Thyroid gland (tissue), 4 donors: ENCODE data around the gene HEATR9.

Experiments
- POLR2A ChIP-seq, 2 donors: fragments of 450-650 bp; IDR thresholded peaks; one replicate each; pipeline ENCODE4 v1.6.1; 2017; ENCODE audit warnings: antibody characterized with exemption in 2 of 2, mild to moderate bottlenecking in 2 of 2, moderate library complexity in 1 of 2
- TF ChIP-seq, protein P1 (sequence below), 6 experiments: fragments of 200-600 bp in 3 of 6; fragments of 450-650 bp in 3 of 6; sonication (generic) in 3 of 6; IDR thresholded peaks; one replicate each; pipeline ENCODE4 v1.5.1; 2016 to 2019; ENCODE audit warnings: antibody characterized with exemption in 6 of 6, mild to moderate bottlenecking in 2 of 6, inconsistent platforms in 1 of 6, moderate library complexity in 1 of 6

DNA sequence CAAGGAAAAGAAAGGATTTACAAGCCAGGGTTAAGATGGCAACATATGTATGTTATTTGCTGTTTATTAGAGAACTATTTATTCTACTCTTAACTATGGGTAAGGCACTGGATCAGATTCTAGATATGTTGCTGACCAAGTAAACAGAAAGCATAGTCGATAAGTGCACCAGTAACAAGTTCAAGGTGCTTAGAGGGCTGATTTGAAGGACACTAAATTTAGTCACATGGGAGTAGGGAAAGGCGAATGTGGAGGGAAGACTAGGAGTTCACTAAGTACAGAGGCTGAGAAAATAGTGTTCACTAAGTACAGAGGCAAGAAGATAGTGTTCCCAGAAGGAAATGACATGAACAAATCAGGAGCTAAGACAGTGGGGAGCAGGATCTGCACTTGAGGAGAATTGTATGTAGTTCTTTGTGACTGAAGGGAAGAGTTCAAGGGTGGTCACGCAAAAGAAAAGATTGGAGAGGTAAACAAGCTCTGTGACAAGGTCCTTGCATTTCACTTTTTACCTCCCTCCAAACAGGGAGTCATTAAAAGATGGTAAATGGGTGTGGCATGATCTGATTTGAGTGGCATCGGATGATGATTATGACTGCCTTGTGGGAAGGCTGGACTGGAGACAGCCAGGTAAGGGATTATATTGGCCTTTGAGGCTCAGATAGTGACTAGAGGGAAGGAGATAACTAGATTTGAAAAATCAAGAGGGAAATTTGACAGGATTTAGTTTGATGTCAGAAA, 20.9 kb downstream of the HEATR9 start:
- TF ChIP-seq, protein P1, sequence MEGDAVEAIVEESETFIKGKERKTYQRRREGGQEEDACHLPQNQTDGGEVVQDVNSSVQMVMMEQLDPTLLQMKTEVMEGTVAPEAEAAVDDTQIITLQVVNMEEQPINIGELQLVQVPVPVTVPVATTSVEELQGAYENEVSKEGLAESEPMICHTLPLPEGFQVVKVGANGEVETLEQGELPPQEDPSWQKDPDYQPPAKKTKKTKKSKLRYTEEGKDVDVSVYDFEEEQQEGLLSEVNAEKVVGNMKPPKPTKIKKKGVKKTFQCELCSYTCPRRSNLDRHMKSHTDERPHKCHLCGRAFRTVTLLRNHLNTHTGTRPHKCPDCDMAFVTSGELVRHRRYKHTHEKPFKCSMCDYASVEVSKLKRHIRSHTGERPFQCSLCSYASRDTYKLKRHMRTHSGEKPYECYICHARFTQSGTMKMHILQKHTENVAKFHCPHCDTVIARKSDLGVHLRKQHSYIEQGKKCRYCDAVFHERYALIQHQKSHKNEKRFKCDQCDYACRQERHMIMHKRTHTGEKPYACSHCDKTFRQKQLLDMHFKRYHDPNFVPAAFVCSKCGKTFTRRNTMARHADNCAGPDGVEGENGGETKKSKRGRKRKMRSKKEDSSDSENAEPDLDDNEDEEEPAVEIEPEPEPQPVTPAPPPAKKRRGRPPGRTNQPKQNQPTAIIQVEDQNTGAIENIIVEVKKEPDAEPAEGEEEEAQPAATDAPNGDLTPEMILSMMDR (IDR thresholded peaks at IDR 0.05): no peak
- no peak for TF ChIP-seq POLR2A (IDR thresholded peaks at IDR 0.05)
